ENCODE results near the gene CREM.

- TF ChIP-seq, protein P1, sequence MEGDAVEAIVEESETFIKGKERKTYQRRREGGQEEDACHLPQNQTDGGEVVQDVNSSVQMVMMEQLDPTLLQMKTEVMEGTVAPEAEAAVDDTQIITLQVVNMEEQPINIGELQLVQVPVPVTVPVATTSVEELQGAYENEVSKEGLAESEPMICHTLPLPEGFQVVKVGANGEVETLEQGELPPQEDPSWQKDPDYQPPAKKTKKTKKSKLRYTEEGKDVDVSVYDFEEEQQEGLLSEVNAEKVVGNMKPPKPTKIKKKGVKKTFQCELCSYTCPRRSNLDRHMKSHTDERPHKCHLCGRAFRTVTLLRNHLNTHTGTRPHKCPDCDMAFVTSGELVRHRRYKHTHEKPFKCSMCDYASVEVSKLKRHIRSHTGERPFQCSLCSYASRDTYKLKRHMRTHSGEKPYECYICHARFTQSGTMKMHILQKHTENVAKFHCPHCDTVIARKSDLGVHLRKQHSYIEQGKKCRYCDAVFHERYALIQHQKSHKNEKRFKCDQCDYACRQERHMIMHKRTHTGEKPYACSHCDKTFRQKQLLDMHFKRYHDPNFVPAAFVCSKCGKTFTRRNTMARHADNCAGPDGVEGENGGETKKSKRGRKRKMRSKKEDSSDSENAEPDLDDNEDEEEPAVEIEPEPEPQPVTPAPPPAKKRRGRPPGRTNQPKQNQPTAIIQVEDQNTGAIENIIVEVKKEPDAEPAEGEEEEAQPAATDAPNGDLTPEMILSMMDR (conservative IDR thresholded peaks at IDR 0.05; ENCODE audit: low read length): no peak
- no peak for TF ChIP-seq EZH2phosphoT487 (IDR thresholded peaks at IDR 0.05; ENCODE audit: borderline replicate concordance)
Observed at GRCh38 chr10:35194471-35194870, 67.8 kb downstream of the CREM start.

Data from Loucy (cell line).